GM19463 (cell line): Measurements from ENCODE around the gene FRAS1.
"Not testable (repeated sequence)": the region's sequence is repeated elsewhere in the genome, so short reads cannot be mapped to it uniquely, and the experiment has no call there.

Experiments used
- ATAC-seq: cut with Tn5 transposase; IDR thresholded peaks from one replicate; pipeline ENCODE4 v1.9.1; 2021; ENCODE audit warnings: mild to moderate bottlenecking, moderate library complexity; ENCODE audit not compliant: unreplicated experiment

FRAS1 gene

GRCh38 chr4:78481180-78481579, 424.1 kb downstream of the FRAS1 start:
- no peak for ATAC-seq

GRCh38 chr4:78482281-78482680, 425.2 kb downstream of the FRAS1 start:
- no peak for ATAC-seq

- no peak for ATAC-seq
These were observed 426.7 kb downstream of the FRAS1 start for GRCh38 chr4:78483811-78484210.

DNA sequence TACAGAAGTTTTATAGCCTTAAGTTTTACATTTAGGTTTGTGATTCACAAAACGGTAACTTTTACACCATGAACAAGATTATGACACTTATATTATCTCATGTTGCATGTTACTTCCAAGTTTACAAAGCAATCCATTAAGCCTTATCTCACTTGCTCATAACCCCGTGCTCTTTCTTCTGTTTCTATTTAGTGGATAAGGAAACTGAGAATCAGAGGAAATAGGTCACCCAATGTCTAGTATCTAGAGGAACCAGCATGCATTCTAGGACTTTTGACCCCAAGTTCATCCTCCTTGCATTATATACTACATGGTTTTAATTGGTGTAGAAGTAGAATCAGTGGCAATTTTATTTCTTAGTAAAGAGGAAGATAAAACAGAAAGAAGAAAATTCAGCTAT, 427.5 kb downstream of the FRAS1 start:
- ATAC-seq, result no peak

- no peak for ATAC-seq
These were observed 436.6 kb downstream of the FRAS1 start for GRCh38 chr4:78493731-78494130.

GRCh38 chr4:78496021-78496643, 439.0 kb downstream of the FRAS1 start:
- ATAC-seq, result no peak

DNA sequence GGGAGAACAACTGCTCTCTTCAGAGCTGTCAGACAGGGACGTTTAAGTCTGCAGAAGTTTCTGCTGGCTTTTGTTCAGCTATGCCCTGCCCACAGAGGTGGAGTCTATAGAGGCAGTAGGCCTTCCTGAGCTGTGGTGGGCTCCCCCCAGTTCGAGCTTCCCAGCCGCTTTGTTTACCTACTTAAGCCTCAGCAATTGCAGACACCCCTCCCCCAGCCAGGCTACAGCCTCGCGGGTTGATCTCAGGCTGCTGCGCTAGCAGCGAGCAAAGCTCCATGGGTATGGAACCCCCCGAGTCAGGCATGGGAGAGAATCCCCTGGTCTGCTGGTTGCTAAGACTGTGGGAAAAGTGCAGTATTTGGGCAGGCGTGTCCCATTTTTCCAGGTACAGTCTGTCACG, 449.1 kb downstream of the FRAS1 start:
- ATAC-seq, result not testable (repeated sequence)

DNA sequence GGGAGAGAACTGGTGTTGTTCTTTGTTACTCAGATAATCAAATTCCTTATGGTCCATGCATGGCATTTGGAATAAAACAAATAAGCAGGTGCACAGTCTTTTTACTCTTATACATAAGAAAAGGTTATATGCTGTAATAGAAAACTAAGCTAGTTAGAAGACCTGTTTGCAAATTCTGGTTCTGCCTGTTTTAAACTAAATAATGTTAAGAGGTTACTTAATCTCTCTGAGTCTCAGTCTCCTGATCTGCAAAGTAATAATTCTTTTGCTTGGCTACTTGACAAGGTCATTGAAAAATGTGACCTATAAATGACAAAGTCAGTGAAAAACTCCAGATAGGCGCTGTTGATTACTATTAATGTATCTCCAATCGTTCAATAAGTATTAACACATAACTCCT, 451.9 kb downstream of the FRAS1 start:
- ATAC-seq, result no peak

GRCh38 chr4:78510108-78510507, 453.0 kb downstream of the FRAS1 start:
- ATAC-seq, result no peak

GRCh38 chr4:78510681-78511080, 453.6 kb downstream of the FRAS1 start:
- ATAC-seq, result no peak

DNA sequence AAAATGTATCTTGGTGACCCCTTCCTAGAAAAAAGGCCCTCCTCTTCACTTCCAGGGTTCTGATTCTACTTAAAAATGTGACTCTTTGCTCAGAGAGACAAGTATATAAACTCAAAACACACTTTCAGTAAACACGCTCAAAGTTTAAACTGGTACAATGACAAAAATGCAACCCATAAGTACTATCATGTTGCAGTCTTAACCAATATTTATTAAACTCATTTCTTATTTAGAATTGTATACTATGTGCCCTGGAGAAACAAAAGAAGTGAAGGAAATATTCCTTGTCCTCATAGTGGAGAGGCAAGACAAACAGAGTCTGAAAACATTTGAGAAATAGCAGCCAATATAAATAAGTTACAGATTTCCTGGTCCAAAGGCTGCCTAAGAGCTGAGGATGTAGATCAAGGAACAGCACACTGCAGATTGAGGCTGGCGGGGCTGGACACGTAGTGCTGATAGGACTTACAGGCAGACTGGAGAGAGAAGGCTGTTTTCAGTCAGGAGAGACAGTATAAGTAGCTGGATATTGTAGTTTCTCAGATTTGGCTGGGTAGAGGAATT, 455.3 kb downstream of the FRAS1 start:
- ATAC-seq, result no peak

DNA sequence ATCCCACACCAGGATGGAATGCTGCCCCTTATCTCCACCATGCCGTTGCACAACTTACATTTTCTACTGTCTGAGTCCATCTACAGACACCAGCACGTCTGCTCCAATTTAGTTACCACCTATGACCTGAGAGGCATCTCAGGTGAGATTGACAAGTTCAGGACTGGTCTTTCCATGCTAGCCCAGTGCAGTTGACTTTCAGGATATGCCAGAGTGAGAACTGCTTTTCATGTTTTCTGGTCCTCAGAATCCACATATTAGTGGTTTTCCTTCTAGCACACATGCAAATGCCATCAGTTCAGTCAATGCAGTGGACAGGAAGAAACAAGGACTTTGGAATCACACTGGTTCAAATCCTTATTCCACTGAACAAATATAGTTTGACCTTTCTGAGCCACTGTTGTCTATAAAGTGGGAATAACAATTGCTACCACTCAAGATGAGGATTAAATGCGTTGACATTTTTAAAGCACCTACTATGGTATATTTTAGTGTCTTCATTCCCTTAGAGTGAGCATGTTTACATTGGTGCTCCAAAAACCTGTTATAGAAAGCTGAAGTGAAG, 456.4 kb downstream of the FRAS1 start:
- no peak for ATAC-seq

DNA sequence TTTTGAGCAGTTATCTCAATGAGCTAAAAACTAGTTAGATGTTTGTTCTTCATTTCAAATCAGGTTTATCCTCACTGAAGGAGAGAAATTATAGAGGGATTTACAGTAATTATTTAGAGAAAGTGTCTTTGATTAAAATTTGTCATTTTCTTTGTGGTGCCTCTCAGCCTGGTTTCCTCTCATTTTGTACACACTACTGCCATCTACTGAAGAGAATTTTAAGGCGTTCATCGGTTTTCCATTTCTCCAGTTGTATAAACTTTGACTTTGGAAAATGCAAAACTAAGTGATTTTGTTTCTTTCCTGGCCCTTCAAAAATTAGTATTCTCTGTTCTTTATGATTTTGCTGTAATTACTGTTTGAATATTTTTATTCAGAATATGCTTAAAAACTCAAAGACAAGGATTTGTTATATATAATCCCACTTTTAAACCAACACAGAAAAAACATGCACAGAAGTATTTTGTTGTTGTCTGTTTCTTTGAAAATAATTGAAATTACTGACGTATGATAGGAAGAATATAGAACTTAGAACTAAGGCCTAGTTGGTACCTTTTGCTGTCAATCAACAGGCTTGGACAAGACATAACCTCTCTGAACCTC, 460.0 kb downstream of the FRAS1 start:
- ATAC-seq, result no peak

- no peak for ATAC-seq
These were observed 461.4 kb downstream of the FRAS1 start for GRCh38 chr4:78518561-78518960.

GRCh38 chr4:78519962-78520361, 462.8 kb downstream of the FRAS1 start:
- ATAC-seq, result no peak

GRCh38 chr4:78520808-78521226, 463.7 kb downstream of the FRAS1 start:
- ATAC-seq, result no peak

DNA sequence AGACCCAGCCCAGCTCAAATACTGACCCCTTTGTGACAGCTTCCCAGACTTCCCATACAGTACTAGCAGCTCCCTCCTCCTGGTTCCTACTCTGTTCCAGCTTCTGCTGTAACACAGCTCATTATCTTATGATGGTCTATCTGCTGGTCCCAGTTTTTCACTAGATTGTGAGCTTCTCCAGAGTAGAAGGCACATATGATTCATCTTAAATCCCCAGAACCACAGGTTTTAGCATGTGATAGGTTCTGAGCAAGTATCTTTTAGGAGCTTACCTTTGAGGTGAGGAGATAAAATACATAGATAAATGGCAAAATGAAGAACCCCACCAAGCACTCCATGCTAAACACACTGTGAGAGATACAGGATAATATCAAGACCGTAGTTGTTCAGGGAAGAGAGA, 466.9 kb downstream of the FRAS1 start:
- ATAC-seq, result no peak

DNA sequence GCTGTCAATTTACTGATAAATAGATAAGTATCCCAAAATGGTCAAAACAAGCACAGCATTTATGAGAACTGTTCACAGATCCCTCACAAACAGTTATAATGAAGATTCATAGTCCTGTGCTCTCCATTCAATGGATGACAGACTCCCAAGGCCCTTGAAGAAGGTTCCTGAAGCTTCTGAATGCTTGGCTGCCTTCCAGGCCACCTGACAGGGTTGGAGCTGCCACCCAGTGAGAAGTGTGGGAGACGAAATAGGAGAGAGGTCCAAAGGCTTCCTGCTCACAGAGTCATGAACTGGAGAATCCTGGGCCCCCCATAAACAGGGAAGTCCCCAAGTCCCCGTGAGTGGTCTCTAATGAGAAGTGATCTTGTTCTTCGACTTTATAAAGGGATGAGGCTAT, 468.4 kb downstream of the FRAS1 start:
- ATAC-seq, result no peak

GRCh38 chr4:78527103-78527502, 470.0 kb downstream of the FRAS1 start:
- no peak for ATAC-seq

DNA sequence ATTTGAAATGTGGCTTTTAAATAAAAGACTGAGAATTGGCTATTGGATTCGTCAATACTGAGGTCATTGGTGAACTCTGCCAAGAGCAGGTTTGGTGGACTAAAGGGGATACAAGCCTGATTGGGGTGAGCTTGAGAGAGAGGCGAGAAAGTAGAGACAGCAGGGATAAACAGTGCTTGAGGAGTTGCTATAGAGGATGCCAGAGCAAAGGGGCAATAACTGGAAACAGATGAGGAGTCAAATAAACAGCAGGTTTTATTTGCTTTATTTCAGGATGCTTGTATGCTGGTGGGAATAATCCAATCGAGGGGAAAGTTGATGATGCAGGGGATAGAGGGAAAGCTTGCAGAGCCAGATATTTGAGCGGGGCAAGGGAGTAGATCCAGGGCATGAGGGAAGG, 470.4 kb downstream of the FRAS1 start:
- ATAC-seq, result no peak

DNA sequence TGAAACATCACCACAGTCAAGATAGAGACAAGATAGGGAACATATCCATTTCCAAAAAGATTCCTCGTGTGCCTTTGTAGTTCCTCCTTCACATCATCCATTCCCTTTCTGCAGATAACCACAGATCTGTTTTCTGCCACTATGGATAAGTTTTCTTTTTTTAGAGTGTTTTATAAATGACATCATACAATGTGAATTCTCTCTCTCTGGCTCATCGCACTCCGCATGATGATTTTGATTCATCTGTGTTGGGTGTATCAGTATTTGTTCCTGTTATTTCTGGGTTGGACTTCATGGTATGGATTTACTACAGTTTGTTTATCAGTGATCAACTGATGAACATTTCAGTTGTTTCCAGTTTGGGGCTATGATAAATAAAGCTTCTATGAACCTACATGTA, 471.2 kb downstream of the FRAS1 start:
- ATAC-seq, result no peak

DNA sequence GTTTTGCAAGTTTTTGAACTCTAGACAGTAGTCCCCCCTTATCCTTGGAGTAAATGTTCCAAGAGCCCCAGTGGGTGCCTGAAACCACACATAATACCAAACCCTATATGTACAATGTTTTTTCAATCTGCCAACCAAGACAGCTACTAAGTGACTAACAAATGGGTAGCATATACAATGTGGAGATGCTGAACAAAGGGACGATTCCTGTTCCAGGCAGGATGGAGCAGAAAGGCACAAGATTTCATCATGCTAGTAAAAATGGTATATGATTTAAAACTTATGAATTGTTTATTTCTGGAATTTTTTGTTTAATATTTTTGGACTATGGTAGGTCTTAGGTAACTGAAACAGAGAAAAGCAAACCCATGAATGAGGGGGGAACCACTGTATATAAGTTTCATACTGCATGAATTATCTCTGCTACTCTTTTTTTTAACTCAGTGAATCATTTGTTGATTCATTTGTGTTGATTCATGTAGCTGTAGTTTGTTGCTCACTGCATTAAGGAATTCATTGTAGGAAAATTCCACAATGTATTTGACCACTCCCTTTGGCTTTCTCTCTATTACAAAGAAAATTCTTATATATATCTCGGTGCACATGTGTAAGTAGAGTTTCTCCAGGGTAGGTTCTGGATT, 472.6 kb downstream of the FRAS1 start:
- ATAC-seq, result no peak
